Measurements from ENCODE around the gene PRKD2.
A peak's percentile ranks its signal among the peaks of the same experiment; 100 is the strongest.

PRKD2 gene

DNA sequence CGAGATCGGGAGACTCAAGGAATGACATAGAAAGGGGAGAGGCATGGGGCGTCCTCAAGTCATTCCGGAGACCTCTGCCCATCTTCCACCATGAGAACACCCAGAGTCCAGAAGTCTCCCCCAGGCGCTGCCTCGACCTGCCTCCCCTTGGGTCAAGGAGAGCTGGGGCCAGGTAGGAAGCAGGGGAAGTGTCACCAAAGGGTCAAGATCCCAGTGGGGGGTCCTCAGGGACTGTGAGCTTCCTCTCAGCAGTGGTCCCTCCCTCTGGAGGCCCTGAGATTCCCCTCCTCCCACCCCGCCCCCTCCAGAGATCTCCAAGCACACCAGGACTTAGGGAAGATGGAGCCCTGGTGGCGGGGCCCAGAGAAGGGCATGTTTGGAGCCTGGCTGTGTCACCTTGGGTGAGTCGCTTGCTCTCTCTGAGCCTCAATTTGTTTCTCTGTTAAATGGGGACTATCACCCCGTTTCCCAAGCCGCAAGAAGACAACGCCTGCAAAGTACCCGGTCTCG is 56.9 kb downstream of the PRKD2 start:
- DNase-seq = no peak

DNA sequence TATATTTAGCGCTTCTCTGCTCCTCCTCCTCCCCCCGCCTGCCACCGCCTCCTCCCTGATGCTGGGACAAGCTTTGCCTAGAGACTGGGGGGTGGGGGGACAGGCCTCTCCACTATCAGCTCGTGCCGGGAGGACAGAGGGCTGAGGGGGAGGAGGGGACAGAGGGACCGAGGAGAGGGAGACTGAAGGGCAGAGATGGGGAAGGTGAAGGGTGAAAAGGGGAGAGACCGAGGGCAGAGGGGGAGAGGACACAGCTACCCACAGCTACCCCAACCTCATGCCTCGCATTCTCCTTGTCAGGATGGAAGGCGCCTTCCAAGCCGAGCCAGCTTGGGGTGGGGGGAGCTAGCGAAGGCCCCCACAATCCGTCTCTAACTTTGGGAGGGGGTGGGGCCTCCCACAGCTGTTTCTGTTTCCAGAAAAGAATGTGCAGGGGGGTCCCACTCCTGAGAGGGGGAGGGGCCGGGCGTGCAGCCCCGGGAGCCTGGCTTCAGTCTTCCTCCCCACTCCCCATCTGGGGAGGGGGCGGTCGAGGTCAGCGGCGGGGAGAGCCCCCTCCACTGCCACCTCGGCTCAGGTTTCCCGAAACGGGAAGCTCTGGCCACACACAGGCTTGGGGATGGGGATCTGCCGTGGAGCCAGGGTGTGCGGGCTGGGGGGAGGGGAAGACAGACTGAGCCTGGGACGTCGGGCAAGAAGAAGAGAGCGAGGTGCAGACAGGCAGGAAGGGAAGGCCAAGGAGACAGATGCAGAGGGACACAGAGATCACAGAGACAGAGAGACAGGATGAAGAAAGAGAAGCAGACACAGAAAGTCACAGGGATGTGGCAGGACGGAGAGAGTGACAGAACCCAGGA is 57.5 kb downstream of the PRKD2 start:
- DNase-seq = peak; percentile 76

DNA sequence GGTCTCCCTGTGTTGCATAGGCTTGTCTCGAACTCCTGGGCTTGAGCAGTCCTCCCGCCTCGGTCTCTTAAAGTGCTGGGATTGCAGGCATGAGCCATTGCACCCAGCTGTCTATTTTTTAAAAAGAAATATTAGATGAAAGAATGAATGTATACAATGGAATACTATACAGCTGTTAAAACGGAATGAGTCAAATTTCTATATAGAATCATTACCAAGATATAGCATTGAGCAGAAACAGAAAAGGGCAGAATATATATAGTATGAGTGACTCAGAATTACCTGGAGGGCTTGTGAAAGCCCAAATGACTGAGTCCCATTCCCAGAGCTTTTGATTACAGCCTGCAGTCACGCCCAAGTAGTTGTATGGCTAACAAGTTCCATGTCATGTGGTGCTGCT is 60.4 kb downstream of the PRKD2 start:
- no peak for DNase-seq

DNA sequence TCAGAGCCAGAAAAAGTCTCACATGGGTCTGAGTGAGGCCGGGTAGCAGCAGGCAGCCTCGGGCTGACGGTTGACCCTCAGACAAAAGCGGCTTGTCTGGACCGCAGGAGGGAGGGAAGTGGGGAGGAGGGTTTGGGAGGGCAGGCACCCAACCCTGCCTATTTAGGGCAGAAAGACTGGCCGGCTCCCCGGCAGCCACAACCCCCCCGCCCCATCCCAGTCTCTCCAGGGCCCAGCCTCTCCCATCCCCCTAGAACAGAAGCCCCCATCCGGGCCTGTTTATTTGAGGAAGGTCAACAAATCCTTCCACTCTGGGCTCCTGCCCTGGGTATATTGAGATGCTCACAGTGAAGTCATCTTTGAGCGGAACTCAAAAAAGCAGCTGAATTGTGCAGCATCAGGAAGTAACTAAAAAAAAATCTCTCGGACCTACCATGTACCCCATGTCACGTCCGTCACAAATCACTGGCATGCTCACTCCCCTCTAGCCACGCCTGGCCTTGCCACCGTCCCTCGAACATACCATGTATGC is 62.2 kb downstream of the PRKD2 start:
- no peak for DNase-seq

DNA sequence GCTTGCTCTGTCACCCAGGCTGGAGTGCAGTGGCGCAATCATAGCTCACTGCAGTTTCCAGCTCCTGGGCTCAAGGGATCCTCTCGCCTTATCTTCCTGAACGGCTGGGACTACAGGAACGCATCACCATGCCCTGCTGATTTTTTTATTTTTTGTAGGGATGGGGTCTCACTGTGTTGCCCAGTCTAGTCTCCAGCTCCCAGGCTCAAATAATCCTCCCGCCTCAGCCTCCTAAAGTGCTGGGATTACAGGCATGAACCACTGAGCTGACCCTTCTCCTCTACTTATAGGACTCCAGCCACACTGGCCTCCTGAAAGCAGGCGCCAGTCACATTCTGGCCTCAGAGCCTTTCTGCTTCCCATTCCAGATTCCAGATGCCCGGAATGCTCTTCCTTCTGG is 66.5 kb downstream of the PRKD2 start:
- no peak for DNase-seq

DNA sequence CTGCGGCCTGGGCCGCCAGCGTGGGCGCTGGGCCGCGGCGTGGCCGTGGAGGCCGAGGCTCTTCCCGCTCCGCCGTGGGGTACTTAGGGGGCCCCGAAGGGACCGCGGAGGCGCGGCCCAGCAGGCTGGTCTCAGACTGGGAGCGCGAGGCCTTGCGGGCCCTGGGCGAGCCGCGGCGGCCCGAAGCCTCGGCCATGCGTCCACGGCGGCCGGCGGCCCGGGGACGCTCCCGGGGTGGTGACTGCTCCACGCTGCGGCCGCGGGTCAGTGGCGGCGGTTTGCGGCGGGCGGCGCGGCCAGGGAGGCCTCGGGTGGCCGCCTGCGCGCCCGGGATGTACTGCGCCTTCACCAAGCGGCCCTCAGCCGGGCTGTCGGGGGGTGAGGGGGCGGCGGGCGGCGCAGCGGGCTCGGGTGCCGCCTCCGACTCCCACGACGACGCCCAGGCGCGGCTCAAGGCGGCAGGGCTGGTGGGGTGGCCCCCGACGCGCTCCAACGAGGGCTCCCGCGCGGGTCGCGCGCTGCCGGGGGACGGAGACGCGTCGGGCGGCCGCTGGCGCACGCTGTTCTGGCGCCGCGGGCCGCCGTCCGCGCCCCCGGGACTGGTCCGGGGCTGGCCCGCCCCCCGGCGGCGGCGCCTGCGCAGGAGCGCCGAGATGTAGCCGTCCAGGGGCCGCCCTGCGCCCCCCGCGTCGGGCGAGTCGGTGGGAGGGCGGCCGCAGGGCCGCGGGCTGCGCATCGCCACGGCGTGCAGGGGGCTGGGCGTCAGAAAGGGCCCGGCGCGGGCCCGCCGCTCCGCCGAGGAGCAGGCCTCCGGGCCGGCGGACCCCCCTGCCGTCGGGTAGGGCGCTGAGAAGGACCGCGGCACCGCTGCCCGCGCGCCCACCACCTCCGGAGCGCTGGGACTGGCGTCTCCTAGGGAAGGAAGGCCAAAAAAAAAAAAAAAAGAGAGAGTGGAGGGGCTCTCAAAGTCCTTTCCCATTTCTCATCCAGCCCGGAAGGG is 67.7 kb downstream of the PRKD2 start:
- no peak for DNase-seq

DNA sequence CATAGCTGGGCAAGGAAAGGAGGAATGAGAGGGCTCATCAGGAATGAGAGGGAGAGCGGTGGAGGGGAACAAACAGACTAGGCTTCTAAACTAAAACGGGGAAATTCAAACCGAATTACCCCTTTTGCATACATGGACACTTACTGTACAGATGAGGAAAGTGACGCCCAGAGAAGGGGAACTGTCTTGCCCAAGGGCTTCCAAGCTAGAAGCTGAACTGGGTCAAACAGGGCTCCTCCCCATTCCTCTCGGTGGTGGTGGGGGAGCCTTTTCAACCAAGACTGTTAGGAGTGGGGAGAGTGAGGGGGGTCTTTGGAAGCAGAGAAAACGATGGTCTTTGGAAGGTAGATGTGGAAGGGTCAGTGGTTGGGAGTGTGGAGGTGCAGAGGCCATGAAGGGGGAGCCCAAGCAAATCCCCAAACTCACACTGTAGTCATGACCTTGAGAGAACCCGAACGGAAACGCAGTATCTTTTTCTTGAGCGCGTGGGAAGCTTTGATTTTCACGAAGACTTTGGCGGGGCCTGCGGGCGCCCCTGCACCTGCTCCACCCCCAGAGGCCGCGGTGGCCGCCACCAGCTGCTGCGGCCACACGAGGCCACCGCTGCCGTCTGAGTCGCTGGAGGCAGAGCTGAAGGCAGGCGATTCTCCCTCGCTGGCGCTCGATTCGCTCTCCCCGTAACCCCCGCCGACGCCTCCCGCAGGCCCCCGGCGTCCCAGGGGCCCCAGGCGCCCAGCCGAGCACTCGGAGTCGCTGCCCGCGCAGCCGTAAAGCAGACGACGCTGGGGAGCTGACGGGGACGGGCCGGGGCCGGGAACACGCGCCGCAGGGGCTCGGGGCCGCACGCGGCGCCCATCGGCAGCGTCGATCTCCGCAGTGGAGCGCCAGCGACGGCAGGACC is 68.6 kb downstream of the PRKD2 start:
- DNase-seq = no peak

DNA sequence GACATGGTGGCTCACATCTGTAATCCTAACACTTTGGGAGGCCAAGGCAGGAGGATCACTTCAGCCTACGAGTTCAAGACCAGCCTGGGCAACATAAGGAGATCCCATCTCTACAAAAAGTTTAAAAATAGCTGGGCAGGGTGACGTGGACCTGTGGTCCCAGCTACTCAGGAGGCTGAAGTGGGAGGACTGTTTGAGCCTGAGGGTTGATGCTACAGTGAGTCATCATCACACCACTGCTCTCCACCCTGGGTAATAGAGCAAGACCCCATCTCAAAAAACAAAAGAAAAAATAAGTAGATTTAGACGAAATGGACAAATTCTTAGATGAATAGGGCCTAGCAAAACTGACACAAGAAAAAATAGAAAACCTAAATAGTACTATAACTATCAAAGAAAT is 70.5 kb downstream of the PRKD2 start:
- DNase-seq = no peak

DNA sequence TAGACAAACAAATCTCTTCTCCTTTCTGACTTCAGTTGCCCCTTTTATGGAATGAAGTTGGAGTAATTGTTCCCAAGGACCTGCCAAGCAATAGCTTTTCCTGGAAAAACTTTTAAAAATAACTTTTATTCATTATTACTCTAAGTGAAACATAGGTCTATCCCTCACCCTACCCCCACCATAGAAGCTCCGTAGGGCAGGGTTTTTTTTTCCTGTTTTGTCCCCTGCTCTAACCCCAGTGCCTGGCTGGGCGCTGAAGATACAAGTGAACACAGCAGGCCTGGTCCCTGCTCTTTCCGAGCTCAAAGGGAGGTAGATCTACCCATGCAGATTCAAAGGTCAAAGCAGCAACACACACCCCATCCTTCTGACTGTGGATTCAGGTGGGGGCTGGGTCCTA is 72.2 kb downstream of the PRKD2 start:
- no peak for DNase-seq

DNA sequence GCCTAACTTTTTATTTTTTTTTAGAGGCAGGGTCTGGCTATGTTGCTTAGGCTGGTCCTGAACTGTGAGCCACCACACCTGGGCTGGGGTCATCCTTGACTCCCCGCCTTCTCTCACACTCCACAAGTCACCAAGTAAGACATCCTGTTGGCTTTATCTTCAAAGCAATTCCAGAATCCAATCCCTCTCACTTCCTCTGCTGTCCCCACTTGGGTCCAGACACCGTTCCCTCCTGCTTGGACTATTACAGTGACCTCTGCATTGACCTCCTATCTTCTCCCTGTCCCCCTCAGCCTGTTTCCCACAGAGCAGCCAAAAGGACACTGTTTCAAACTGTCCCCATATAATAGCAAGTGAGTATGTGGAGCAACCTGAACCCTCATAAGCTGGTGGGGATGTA is 76.3 kb downstream of the PRKD2 start:
- no peak for DNase-seq

DNA sequence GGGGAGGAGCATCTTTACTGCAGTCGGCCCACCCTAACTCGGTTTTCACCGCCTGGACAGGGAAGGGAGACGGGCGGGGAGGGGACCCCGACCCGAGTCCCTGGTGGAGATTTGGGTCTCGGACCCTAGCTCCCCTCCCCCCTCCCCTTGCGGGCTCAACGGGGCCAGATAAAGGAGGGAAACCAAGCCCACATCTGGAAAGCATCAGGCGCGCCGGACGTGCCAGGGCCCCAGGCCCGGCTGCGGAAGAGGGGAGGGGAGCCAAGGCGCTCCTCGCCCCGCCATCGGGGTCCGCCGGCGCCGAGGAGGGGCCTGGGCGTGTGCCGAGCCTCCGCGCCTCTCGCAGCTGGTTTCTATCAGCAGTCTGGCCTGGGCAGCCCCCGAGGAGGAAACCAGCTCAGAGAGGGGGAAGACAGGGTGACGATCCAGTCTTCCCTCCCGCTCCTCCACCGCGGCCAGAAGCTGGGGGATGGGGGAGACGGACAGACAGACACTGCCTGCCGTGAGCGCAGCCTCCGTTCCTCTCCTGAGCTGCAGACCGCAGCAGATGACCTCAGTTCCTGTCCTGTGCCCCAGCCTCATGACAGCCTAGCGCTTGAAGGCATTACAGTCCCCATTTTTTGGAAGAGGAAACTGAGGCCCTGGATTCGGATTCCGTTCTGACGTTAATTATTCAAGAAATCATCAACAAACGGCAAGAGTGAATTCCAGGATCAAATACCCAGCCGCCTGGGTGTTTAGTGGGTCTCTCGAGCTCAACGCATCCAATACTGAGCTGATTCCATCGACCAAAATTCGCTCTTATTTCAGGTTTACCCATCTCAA is 77.3 kb downstream of the PRKD2 start:
- DNase-seq = peak; percentile 69

DNA sequence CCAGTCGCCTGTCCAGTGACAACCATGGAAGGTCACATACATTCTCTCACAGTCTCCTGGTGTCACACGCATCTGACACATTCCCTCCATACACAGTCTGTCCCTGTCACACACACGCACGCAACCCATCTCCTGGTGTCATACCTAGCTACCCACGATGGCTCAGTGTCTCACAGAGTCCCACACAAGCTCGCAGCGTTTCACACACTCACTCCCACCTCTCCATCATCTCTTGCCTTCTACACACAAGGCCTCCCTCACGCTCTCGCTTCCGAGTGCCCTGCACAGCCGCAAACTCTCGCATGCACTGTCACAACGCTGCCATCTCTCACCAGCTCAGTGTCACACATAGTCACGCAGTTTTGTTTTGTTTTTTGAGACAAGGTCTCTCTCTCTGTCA is 79.7 kb downstream of the PRKD2 start:
- DNase-seq = no peak

DNA sequence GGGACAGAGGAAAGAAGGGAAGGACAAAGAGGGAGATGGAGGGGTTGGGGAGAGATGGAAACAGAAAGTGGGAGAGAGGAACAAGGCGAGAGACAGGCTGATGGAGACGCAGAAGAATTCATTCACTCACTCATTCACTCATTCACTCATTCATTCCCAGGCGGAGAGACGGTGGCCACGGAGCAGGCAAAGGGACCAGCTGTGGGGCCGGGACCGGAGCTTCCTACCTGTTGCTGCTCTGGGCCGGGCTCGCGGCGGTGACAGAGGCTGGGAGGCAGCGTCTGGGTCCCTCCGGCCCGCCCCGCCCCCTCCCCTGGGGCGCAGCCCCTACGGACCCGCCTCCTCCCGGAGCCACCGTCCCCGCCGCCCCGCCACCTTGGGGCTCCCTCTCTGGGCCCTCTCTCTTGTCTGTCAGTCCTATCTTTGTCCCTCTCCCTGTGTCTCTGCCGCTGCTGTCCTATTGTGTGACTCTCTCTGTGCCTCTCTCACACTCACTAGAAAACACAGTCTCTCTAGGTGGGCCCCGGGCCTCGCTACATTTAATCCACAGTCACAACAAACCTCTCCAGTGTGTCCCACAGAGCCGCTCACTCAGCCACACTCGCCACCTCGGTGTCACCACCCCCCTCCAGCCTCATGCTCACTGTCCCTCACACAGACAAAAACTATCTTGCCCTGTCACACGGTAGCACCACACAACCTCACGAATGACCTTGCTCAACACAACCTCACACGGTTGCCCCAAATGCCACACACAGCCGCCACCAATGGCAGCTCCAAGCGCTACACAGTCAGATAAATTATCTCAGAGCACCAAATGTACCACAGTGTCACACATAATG is 80.8 kb downstream of the PRKD2 start, which contains the start of gene GNG8:
TSS of gene GNG8 (minus strand) at position 283 of the 842 bp plus-strand sequence. CDS start 1,520 bp downstream, outside the sequence.
- DNase-seq = peak; percentile 64

DNA sequence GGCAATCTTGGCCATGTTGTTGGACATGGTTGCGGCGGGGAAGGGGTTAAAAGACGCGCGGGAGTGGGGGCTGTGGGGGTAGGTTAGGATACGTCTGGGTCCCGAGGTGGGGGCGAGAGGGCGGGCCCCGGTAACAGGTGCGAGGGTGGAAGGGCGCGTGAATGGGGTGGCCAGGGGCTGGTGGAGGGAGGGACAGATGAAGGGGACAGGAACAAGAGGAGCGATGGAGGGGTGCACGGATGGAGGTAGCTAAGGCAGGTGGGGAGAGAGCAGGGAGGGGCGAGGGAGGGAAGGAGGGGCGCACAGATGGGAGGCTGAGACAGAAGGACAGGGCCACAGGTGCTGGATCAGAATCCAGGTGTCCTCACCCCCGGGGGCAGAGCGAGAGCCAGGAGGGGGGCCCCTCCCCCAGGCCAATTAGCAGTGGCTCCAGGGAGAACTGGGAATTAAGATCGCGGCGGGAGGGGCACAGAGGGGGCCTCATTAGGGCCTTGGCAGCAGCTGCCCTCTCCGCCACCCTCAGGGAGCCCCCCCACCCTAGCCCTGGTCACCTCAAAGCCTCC is 82.2 kb downstream of the PRKD2 start:
- DNase-seq = no peak

DNA sequence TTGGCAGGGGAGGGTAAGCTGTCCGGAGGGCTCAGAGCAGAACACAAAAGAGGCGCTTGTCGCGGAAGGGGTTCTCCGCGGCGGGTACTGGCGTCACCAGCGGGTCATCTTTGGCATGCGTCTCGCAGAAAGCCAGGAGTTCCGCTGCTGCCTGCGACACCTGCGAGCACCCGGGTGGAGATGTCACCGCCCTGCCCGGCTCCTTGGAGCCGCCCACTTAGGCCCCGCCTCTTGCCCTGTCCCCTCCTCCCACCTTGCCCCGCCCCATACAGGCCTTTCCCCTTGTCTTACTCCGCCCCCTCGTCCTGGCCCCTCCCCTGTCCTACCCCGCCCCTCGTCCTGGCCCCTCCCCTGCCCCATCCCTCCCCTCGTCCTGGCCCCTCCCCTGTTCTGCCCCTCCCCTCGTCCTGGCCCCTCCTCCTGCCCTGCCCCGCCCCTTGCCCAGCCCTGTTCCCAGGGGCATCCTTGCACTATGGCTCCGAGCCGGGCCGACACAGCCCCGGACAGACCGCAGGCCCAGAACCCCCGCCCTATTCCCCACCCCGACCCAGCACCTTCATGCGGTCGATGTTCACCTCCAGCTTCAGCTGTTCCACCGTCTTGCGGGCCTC is 82.8 kb downstream of the PRKD2 start:
- peak; percentile 93 for DNase-seq

DNA sequence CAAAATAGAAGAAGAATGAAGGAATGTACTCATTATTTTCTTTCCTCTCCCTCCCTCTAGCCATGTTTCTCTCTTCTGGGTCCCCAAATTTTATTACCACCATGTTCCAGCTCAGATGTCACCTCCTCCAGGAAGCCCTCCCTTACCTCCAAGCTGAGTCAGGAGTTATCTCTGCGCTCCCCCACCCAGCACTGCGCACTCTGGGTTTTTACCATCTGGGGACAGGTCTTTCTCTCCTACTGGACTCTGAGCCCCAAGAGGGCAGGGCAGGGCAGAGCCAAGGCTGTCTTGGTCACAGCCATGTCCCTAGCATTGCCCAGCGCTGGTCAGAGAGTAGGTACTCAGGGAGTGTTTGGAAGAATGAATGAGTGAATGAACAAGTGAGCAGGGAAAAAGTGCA is 83.8 kb downstream of the PRKD2 start:
- DNase-seq = no peak

DNA sequence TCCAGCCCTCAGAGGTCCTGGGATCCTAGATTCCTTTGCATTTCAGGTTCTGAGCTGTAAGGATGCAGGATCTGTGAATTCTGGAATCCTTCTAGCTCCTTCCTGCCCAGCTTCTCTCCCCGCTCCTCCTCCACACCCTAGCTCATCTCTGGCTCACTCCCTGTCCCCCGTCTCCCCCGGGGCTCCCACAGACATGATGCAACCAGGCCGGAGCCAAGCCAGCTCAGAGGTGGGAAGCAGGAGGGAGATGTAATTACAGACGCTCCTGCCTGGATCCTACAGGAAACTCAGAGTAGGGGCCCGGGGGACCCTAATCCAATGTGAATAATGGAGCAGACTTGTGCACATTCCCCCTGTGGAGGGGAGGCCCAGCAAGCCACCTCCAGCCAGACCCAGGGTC is 85.4 kb downstream of the PRKD2 start:
- no peak for DNase-seq

DNA sequence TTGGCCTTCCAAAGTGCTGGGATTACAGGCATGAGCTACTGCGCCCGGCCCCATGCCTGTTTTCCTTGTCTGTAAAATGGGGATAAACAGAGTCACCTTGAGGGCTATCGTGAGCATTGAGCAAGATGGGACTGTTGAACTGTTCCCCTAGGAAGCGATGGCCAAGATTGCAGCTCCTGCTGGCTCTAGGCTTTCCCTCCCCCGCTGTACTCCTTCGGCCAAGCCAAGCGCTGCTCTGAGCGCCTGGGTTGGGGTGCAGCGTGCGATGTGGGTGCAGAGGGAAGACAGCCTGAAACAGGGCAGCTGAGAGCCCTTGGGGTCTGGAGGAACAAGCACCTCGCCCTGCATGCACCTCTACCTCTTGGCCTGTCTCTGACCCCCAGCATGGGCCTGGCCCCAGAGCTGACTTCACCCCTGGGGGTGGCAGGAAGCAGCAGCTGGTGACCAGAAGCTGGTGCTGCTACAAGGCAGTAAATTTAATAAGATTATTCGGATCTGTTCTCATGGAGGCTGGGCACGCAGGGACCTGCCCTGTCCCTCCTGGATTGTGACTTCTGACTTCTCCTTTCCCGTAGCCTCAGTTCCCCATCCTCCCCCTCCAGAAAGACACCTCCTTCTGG is 86.2 kb downstream of the PRKD2 start:
- DNase-seq = no peak

DNA sequence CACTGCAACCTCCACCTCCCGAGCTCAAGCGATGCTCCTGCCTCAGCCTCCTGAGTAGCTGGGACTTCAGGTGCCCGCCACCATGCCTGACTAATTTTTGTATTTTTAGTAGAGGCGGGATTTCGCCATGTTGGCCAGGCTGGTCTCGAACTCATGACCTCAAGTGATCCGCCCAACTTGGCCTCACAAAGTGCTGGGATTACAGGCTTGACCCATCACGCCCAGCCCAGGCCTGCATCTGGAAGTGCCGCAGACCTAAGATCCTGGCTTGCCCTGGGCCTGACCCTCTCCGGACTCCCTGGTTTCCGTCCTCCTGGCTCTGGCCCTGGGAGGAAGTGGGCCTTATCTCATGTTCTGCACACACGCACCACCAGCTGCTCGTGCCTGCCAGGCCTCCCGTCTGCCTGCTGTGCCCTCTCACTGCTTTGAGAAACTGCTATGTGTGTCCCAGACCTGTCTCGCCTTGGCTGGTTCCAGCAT is 87.3 kb downstream of the PRKD2 start:
- peak; percentile 95 for DNase-seq
